K562 (cell line): ENCODE measurements around the gene CAMSAP3. TPM values are rescaled to one million over a fixed set of nuclear protein-coding genes. Genes with fewer than 3 reads are reported as not detected.

Experiments used
- ATAC-seq: fragments of 200-7000 bp; cut with Tn5 transposase; 3 replicates; pipeline ENCODE4 v1.9.1; 2020; ENCODE audit warnings: moderate library complexity
- BruUV-seq: library from RNA; stranded (reverse); fragments of 400-500 nt; replicated peaks from 2 replicates; lab custom pipeline; 2021; lab: Mats Ljungman, UMichigan
- CTCF ChIA-PET: fragments of 300-600 bp; formaldehyde crosslinking; extraction: SDS; loops from one replicate; lab custom pipeline; 2021; ENCODE audit warnings: low intra/inter-chr PET ratio; lab: Yijun Ruan, JAX
- POLR2A ChIA-PET: fragments of 300-600, 350-650 bp; sonication (Branson Sonifier 250); formaldehyde crosslinking; extraction: SDS; loops from one replicate; lab custom pipeline; 2021; ENCODE audit warnings: antibody characterized with exemption, inconsistent platforms; lab: Yijun Ruan, JAX
- DNase-seq, 4 experiments: peaks; one replicate each; pipeline versions ENCODE4 v3.0.0 to v3.0.0-alpha.2; 2011 to 2018; ENCODE audit warnings: low spot score in 3 of 4, mixed read lengths in 3 of 4; ENCODE audit errors: extremely low read depth in 1 of 4
- FAIRE-seq: peaks from 2 replicates; lab custom pipeline; 2011; peaks lifted over from hg19 to GRCh38; lab: Jason Lieb, UNC
- H2AFZ ChIP-seq: 2 replicates; pipeline ENCODE4 v1.6.0; 2011; ENCODE audit warnings: low read depth, low read length, control low read depth, inconsistent platforms
- H3K27ac ChIP-seq: fragments of 200-600 bp; 3 replicates; pipeline ENCODE4 v1.8.0; 2011; ENCODE audit warnings: low read depth, mild to moderate bottlenecking, control low read depth, inconsistent platforms, low read length, moderate library complexity, mixed read lengths; ENCODE audit errors: extremely low read depth
- H3K27me3 ChIP-seq, 2 experiments: fragments of 300-600 bp in 1 of 2; 2 replicates in 1 of 2; 3 replicates in 1 of 2; pipeline versions ENCODE4 v1.6.0 to v1.8.0; 2011; ENCODE audit warnings: inconsistent platforms in 2 of 2, low read length in 2 of 2, mild to moderate bottlenecking in 1 of 2, mixed read lengths in 1 of 2, moderate library complexity in 1 of 2; ENCODE audit not compliant: control insufficient read depth in 2 of 2, insufficient read depth in 2 of 2
- H3K36me3 ChIP-seq: fragments of 300-600 bp; 3 replicates; pipeline ENCODE4 v1.8.0; 2011; ENCODE audit warnings: mild to moderate bottlenecking, low read length, inconsistent platforms; ENCODE audit not compliant: control insufficient read depth, insufficient read depth
- H3K4me1 ChIP-seq, 2 experiments: fragments of 200-600 bp in 1 of 2; replicated peaks in 1 of 2; 2 replicates in 1 of 2; 3 replicates in 1 of 2; pipeline versions ENCODE4 v1.5.1 to v1.8.0; 2011; ENCODE audit warnings: inconsistent platforms in 2 of 2, low read length in 2 of 2, mild to moderate bottlenecking in 1 of 2, mixed read lengths in 1 of 2, moderate library complexity in 1 of 2; ENCODE audit not compliant: control insufficient read depth in 2 of 2, insufficient read depth in 2 of 2
- H3K4me2 ChIP-seq: 2 replicates; pipeline ENCODE4 v1.6.1; 2011; ENCODE audit warnings: low read length, control low read depth, inconsistent platforms, mixed read lengths; ENCODE audit not compliant: insufficient read depth
- H3K4me3 ChIP-seq: fragments of 200-600 bp; sonication (generic), shearing (Covaris generic); 2 replicates; pipeline ENCODE4 v1.5.1; 2016; ENCODE audit warnings: control low read depth, inconsistent platforms
- H3K79me2 ChIP-seq: fragments of 200-600 bp; 3 replicates; pipeline ENCODE4 v1.8.0; 2011; ENCODE audit warnings: low read length, inconsistent platforms; ENCODE audit not compliant: control insufficient read depth, insufficient read depth
- H3K9ac ChIP-seq, 2 experiments: 2 replicates each; pipeline versions ENCODE4 v1.6.0 to v1.6.1; 2011; ENCODE audit warnings: low read depth in 2 of 2, low read length in 2 of 2, control low read depth in 1 of 2, inconsistent platforms in 1 of 2, mild to moderate bottlenecking in 1 of 2, mixed read lengths in 1 of 2; ENCODE audit not compliant: insufficient read depth in 1 of 2
- H3K9me1 ChIP-seq: one replicate; pipeline ENCODE4 v1.6.0; 2011; ENCODE audit warnings: inconsistent platforms, mild to moderate bottlenecking, low read length, moderate library complexity; ENCODE audit not compliant: control insufficient read depth, insufficient read depth
- H3K9me3 ChIP-seq: replicated peaks from 2 replicates; pipeline ENCODE4 v1.5.1; 2011; ENCODE audit warnings: low read depth, low read length, inconsistent platforms; ENCODE audit not compliant: control insufficient read depth, insufficient read depth
- H4K20me1 ChIP-seq: replicated peaks from 2 replicates; pipeline ENCODE4 v1.6.1; 2011; ENCODE audit warnings: low read length, inconsistent platforms, mixed read lengths; ENCODE audit not compliant: control insufficient read depth, insufficient read depth
- CBX5 ChIP-seq: IDR thresholded peaks from 2 replicates; pipeline ENCODE4 v1.6.1; 2014; ENCODE audit warnings: low read depth, borderline replicate concordance
- PRPF4 ChIP-seq: fragments of 200-400 bp; formaldehyde crosslinking; IDR thresholded peaks from one replicate; pipeline ENCODE4 v1.6.1; 2017; ENCODE audit warnings: low read length, low read depth, mild to moderate bottlenecking; ENCODE audit not compliant: insufficient read depth, poor library complexity, severe bottlenecking
- RBBP5 ChIP-seq: fragments of 200-600 bp; sonication (generic); IDR thresholded peaks from 2 replicates; pipeline ENCODE4 v1.6.1; 2012; ENCODE audit warnings: borderline replicate concordance, mild to moderate bottlenecking, low read length, control low read depth, inconsistent platforms; ENCODE audit not compliant: insufficient read depth, poor library complexity, severe bottlenecking
- RBM39 ChIP-seq: fragments of 200-400 bp; formaldehyde crosslinking; optimal IDR thresholded peaks from 2 replicates; pipeline ENCODE3; 2018; ENCODE audit warnings: low read depth, low read length
- ZNF217 ChIP-seq: sonication (generic); formaldehyde crosslinking; IDR thresholded peaks from 2 replicates; pipeline ENCODE4 v1.8.0; 2022; ENCODE audit warnings: mild to moderate bottlenecking, missing genetic modification reagents
- ZNF696 ChIP-seq: fragments of 250-450 bp; sonication (Bioruptor Pico); conservative IDR thresholded peaks from 2 replicates; pipeline ENCODE4 v1.4.0; 2020; ENCODE audit warnings: mild to moderate bottlenecking, moderate library complexity
- WGBS: fragments of 100-300 bp; shearing (Covaris generic); methylation state at CpG from one replicate; pipeline ENCODE4 v1.1.6; 2016; ENCODE audit warnings: low coverage, mixed read lengths; ENCODE audit not compliant: insufficient coverage; ENCODE audit errors: missing lambda C conversion rate; 5-methylcytosine and 5-hydroxymethylcytosine counted together
- in situ Hi-C: fragments of 300-500 bp; cut with MboI; formaldehyde crosslinking; loops from 4 replicates; pipeline ENCODE4 v1.15.0; 2018; ENCODE audit warnings: inconsistent platforms, mixed read lengths
- intact Hi-C: fragments of 100-400 bp; cut with micrococcal nuclease; formaldehyde crosslinking; loops from 2 replicates; pipeline ENCODE4 v1.14.2; 2022
- polyA plus RNA-seq, 8 experiments: library from polyadenylated mRNA; depleted of rRNA in 4 of 8; stranded (reverse) in 5 of 8; unstranded in 3 of 8; fragments of >200 nt; fragmentation: Nextera tagmentation in 2 of 8; fragmentation: Illumina TruSeq in 1 of 8; extraction: Ambion mirVana in 2 of 8; extraction: Trizol in 1 of 8; gene quantifications; 2 replicates each; pipeline versions ENCODE4 v1.2.1 to v1.2.3, GENCODE V29; 2011 to 2014; ENCODE audit warnings: inconsistent platforms in 1 of 8, missing spikeins in 1 of 8
- total RNA-seq, 7 experiments: library from RNA; depleted of rRNA in 6 of 7; stranded (reverse); fragments of >200 nt in 6 of 7; fragmentation: Illumina TruSeq in 2 of 7; extraction: Trizol in 2 of 7; gene quantifications; 2 replicates each; pipeline versions ENCODE4 v1.2.1 to v1.2.3, GENCODE V29; 2011 to 2021; ENCODE audit warnings: low replicate concordance in 1 of 7
- TF ChIP-seq, protein P1 (sequence below): fragments of 250-450 bp; sonication (Bioruptor Pico); IDR thresholded peaks from 2 replicates; pipeline ENCODE4 v1.5.0; 2021
- TF ChIP-seq, protein P2 (sequence below): fragments of 250-450 bp; sonication (Bioruptor Pico); IDR thresholded peaks from 2 replicates; pipeline ENCODE4 v1.4.0; 2020; ENCODE audit warnings: mild to moderate bottlenecking, moderate library complexity

CAMSAP3 gene
- total and polyA plus RNA-seq, 9 of the 15 experiments (the other 6 are each of a cell fraction or from before 2014, with no cell fraction given), result 0.01 to 0.89 (median 0.22) TPM; not detected in 1

DNA sequence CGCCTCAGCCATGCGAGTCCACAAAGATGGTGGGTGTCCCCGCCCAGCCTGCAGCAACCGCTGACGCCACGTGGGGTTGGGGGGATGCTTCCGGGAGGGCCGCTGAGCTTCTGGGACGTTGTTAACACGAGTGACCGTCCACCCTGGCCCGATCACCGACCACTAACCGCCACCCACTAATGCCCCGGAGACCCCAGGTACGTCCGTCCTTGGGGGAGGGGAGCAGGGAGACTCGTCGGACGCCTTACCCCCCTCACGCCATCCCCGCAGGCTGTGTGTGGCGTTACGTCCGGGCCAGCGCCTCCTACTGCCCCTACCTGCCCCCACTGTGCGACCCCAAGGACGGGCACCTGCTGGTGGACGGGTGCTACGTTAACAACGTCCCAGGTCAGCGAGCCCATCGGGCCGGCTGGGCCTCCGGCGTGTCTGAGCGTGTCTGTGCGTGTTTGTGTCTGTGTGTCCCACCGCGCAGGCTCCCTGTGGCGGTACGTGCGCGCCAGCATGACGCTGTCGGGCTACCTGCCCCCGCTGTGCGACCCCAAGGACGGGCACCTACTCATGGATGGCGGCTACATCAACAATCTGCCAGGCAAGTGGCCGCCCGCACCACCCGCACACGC is 38.9 kb upstream of the CAMSAP3 start:
- Histone ChIP-seq H3K36me3 (peaks cover 13% of the 10 kb centered on the region; the same call in 1 of the 3 replicates), H3K4me3 (no peak overlapping the region), H3K27me3 (no peaks in the 10 kb centered on the region), H3K79me2 (no peaks in the 10 kb centered on the region), H3K9me3 (no peaks in the 10 kb centered on the region), H3K27ac (no peak overlapping the region), H4K20me1 (no peaks in the 10 kb centered on the region; the same call in 1 of the 2 replicates), H3K9me1 (no peaks in the 10 kb centered on the region), H3K4me2 (no peak overlapping the region), H3K4me1 (peaks cover 0 to 25% of the 10 kb centered on the region in 2 experiments; a peak in 2 of 5 replicates)
- FAIRE-seq, result no peak
- CTCF ChIA-PET, result no interaction called here
- intact Hi-C loops, result no loop called here
- 92% methylated on average over 15 of the region's 54 CpGs for WGBS
- in situ Hi-C loops, result no loop called here
- DNase-seq, result no peak
- ATAC-seq, result no peak
- TF ChIP-seq RBBP5 (no peak), ZNF217 (CRISPR knock-in tag) (no peak), PRPF4 (no peak), CBX5 (no peak), RBM39 (no peak), ZNF696 (CRISPR knock-in tag) (no peak)
- TF ChIP-seq, protein P1, sequence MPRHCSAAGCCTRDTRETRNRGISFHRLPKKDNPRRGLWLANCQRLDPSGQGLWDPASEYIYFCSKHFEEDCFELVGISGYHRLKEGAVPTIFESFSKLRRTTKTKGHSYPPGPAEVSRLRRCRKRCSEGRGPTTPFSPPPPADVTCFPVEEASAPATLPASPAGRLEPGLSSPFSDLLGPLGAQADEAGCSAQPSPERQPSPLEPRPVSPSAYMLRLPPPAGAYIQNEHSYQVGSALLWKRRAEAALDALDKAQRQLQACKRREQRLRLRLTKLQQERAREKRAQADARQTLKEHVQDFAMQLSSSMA (CRISPR knock-in tag), result no peak
- TF ChIP-seq, protein P2, sequence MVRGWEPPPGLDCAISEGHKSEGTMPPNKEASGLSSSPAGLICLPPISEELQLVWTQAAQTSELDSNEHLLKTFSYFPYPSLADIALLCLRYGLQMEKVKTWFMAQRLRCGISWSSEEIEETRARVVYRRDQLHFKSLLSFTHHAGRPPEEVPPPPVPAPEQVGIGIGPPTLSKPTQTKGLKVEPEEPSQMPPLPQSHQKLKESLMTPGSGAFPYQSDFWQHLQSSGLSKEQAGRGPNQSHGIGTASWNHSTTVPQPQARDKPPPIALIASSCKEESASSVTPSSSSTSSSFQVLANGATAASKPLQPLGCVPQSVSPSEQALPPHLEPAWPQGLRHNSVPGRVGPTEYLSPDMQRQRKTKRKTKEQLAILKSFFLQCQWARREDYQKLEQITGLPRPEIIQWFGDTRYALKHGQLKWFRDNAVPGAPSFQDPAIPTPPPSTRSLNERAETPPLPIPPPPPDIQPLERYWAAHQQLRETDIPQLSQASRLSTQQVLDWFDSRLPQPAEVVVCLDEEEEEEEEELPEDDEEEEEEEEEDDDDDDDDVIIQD (CRISPR knock-in tag), result no peak
- TF ChIP-seq, all 486 proteins: peak for 0
- no peak overlapping the region for H2AFZ ChIP-seq
- BruUV-seq, result no TSS peak
- no peak overlapping the region; a peak in 1 of 4 replicates for H3K9ac ChIP-seq
- POLR2A ChIA-PET, result no interaction called here
